PFSK-1 (cell line): ENCODE data around the gene FUT6.

Experiments used
- TAF1 ChIP-seq: IDR thresholded peaks from 2 replicates; pipeline ENCODE4 v1.6.1; 2012; ENCODE audit warnings: low read length, control low read depth, borderline replicate concordance; ENCODE audit not compliant: insufficient read depth
- TF ChIP-seq, protein P1 (sequence below), 2 experiments: IDR thresholded peaks; 2 replicates each; pipeline versions ENCODE4 v1.6.1 to v1.8.0; 2011 to 2012; ENCODE audit warnings: low read depth in 2 of 2, low read length in 2 of 2, control low read depth in 1 of 2, inconsistent platforms in 1 of 2, mild to moderate bottlenecking in 1 of 2, moderate library complexity in 1 of 2; ENCODE audit not compliant: insufficient read depth in 1 of 2

DNA sequence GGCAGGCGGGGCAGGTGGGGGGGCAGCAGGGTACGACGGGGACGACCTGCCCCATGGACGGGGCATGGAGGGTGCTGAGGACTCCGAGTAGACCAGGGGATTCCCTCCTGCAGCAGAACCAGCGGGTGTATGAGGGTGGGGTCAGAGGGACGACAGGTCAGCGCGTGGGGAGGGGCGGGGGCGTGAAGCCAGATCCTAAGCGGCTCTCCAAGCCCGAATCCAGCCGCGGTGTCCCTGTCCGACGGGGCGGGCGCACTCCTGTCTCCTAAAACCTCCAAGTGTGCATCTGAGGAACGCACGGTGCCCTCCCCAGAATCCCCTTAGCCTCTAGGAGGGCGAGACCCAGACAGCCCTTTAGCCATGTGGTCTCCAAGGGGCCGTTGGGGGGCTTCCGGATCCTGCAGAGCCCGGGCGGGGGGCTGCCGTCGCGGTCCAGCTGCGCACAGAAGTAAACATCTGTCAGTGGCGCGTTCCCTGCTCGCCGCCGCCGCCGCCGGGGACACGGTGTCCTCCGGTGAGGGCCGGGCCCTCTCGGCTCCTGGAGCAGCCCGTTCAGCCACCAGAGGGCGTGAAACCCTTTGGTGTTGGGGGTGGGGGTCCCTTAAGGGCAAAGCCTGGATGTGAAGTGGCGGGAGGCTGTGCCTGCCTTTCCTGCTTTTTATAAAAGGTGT, 33.9 kb downstream of the FUT6 start:
- no peak for TF ChIP-seq TAF1
- TF ChIP-seq, protein P1, sequence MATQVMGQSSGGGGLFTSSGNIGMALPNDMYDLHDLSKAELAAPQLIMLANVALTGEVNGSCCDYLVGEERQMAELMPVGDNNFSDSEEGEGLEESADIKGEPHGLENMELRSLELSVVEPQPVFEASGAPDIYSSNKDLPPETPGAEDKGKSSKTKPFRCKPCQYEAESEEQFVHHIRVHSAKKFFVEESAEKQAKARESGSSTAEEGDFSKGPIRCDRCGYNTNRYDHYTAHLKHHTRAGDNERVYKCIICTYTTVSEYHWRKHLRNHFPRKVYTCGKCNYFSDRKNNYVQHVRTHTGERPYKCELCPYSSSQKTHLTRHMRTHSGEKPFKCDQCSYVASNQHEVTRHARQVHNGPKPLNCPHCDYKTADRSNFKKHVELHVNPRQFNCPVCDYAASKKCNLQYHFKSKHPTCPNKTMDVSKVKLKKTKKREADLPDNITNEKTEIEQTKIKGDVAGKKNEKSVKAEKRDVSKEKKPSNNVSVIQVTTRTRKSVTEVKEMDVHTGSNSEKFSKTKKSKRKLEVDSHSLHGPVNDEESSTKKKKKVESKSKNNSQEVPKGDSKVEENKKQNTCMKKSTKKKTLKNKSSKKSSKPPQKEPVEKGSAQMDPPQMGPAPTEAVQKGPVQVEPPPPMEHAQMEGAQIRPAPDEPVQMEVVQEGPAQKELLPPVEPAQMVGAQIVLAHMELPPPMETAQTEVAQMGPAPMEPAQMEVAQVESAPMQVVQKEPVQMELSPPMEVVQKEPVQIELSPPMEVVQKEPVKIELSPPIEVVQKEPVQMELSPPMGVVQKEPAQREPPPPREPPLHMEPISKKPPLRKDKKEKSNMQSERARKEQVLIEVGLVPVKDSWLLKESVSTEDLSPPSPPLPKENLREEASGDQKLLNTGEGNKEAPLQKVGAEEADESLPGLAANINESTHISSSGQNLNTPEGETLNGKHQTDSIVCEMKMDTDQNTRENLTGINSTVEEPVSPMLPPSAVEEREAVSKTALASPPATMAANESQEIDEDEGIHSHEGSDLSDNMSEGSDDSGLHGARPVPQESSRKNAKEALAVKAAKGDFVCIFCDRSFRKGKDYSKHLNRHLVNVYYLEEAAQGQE (IDR thresholded peaks at IDR 0.05; ENCODE audit: insufficient read depth in 1 of 2, low read depth in 2 of 2, low read length in 2 of 2): no peak
